HG03039 (cell line): ENCODE measurements around the gene PABPN1.
A peak's percentile ranks its signal among the peaks of the same experiment; 100 is the strongest.
"Not testable (repeated sequence)": the region's sequence is repeated elsewhere in the genome, so short reads cannot be mapped to it uniquely, and the experiment has no call there.

Experiments
- ATAC-seq: cut with Tn5 transposase; IDR thresholded peaks from one replicate; pipeline ENCODE4 v1.9.1; 2021; ENCODE audit warnings: mild to moderate bottlenecking, moderate library complexity; ENCODE audit not compliant: unreplicated experiment

Gene PABPN1

DNA sequence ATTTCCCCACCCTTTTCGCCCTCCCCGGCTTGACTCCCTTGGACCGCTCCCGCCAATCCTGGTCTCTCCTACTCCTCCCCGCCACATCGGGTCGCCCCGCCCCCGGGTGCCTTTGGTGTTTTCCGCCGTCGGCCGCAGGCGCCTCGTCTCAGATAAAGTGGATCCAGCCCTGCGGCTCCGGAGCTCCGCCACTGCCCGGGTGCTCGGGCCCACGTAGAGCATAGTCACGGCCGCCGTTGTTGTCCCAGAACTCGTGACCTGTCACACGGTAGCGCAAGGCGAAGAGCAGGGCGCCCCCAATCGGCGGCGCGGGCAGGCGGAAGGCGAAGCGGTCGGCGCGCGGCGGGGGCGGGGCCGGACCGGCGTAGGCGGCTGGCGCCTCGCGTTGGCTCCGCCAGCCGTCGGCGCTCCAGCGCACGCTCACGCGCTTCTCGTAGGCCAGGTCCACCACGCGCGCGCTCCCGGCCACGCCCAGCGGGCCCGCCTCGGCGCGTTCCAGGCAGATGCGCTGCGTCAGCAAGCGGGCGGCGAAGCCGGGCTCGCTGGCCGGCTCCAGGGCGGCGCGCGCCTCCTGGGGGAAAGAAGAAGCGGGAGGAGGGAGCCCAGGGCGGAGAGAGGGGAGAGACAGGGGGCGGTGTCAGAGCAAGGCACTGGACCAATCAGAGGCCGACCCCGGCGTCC is 19.8 kb upstream of the PABPN1 start:
- ATAC-seq: peak; percentile 78

GRCh38 chr14:23301969-23302289 is 19.3 kb upstream of the PABPN1 start:
- ATAC-seq: peak; percentile 10

- ATAC-seq: peak; percentile 23
Measured at GRCh38 chr14:23302290-23303225, 18.7 kb upstream of the PABPN1 start, which contains the start of gene PPP1R3E. Gene PPP1R3E (minus strand): TSS chr14:23302859. CDS start chr14:23302576, 283 bp downstream.

GRCh38 chr14:23306412-23307145 is 14.7 kb upstream of the PABPN1 start, which contains the start of gene BCL2L2:
Gene BCL2L2 (plus strand): TSS chr14:23306833. CDS start chr14:23307768, 935 bp downstream.
- ATAC-seq: no peak

DNA sequence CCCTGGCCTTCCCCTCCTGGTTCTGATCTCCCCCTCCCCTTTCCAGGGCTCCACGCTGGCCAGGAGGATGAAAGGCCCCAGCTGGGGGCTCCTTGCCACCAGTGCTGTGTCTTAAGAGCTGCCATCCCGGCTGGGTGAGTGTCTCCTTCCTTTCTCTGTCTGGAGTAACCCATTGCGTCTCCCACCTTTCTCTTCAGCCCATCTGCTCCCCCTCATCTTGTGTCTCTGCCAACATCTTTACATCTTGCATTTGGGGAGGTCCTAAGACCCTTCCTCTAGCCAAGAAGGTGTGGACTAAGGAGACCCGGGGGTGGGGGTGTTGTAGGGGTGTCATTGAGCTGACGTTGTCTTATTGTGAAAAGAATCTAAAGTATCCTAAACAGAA is 14.1 kb upstream of the PABPN1 start:
- no peak for ATAC-seq

- no peak for ATAC-seq
Measured at GRCh38 chr14:23307687-23308644, 13.3 kb upstream of the PABPN1 start.

GRCh38 chr14:23308721-23309445 is 12.4 kb upstream of the PABPN1 start:
- no peak for ATAC-seq

DNA sequence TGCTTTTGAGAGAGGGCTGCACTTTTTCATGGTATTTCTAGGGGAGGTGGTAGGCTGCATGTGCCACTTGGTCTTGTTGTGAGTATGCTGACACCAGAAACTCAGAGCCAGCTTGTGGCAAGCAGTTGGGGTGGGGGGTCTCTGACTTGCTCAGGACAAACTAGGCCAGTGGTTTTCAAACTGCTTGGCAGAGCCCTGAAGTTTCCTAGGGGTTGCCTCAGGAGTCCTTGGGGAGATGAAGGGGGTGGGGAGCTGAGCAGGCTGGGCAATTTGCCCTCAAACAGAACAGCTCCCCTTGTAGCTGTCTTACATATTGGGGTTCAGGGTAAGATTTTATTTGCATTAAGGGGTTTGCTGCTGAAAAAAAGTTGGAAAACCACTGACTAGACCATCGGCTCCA is 10.7 kb upstream of the PABPN1 start:
- ATAC-seq: no peak

GRCh38 chr14:23316300-23316699 is 5.0 kb upstream of the PABPN1 start:
- no peak for ATAC-seq

GRCh38 chr14:23319746-23320583 is 1.3 kb upstream of the PABPN1 start:
- no peak for ATAC-seq

- ATAC-seq: peak; percentile 17
Measured at GRCh38 chr14:23321572-23322547, 603 bp downstream of the PABPN1 start.

- ATAC-seq: no peak
Measured at GRCh38 chr14:23322568-23323517, 1.6 kb downstream of the PABPN1 start.

GRCh38 chr14:23323838-23324454 is 2.7 kb downstream of the PABPN1 start:
- ATAC-seq: no peak

DNA sequence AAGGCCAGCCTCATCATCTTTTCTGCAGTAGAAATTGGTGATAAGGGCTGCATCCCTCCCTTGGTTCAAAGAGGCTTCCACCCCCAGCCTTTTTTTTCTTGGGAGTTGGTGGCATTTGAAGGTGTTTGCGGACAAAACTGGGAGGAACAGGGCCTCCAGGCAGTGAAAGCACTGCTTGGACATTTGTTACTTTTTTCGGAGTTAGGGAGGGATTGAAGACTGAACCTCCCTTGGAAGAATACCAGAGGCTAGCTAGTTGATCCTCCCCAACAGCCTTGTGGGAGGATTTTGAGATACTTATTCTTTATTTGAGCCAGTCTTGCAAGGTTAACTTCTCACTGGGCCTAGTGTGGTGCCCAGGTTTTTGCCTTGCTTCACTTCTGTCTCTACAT is 3.2 kb downstream of the PABPN1 start:
- no peak for ATAC-seq

DNA sequence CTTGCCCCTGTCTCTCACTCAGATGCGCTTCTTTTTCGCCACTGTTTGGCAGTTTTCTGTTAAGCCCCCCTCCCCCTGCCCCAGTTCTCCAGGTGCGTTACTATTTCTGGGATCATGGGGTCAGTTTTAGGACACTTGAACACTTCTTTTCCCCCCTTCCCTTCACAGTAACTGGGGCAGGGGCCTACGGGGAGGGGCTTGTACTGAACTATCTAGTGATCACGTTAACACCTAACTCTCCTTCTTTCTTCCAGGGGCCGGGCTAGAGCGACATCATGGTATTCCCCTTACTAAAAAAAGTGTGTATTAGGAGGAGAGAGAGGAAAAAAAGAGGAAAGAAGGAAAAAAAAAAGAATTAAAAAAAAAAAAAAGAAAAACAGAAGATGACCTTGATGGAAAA is 3.7 kb downstream of the PABPN1 start:
- ATAC-seq: no peak

DNA sequence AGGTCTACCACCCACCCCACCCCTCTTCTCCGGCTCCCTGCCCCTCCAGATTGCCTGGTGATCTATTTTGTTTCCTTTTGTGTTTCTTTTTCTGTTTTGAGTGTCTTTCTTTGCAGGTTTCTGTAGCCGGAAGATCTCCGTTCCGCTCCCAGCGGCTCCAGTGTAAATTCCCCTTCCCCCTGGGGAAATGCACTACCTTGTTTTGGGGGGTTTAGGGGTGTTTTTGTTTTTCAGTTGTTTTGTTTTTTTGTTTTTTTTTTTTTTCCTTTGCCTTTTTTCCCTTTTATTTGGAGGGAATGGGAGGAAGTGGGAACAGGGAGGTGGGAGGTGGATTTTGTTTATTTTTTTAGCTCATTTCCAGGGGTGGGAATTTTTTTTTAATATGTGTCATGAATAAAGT is 4.5 kb downstream of the PABPN1 start:
- ATAC-seq: not testable (repeated sequence)
